Keratinocyte (primary cell): ENCODE results near the gene CCDC3. TPM values are rescaled to one million over a fixed set of nuclear protein-coding genes. Genes with fewer than 3 reads are reported as not detected.

Experiments
- DNase-seq: peaks from one replicate; pipeline ENCODE4 v3.0.0-alpha.2; 2011; ENCODE audit warnings: low read depth, missing footprints, low spot score
- FAIRE-seq: peaks from 2 replicates; lab custom pipeline; 2011; peaks lifted over from hg19 to GRCh38; lab: Jason Lieb, UNC
- H2AFZ ChIP-seq: 2 replicates; pipeline ENCODE4 v1.6.0; 2012; ENCODE audit warnings: low read length, control low read depth, inconsistent platforms; ENCODE audit not compliant: control insufficient read depth
- H3K27ac ChIP-seq: 2 replicates; pipeline ENCODE4 v1.5.1; 2011; ENCODE audit warnings: low read length; ENCODE audit not compliant: control insufficient read depth, insufficient read depth
- H3K27me3 ChIP-seq: 3 replicates; pipeline ENCODE4 v1.6.0; 2011; ENCODE audit warnings: low read length; ENCODE audit not compliant: control insufficient read depth, insufficient read depth; ENCODE audit errors: extremely low read depth
- H3K36me3 ChIP-seq, 2 experiments: 2 replicates in 1 of 2; 3 replicates in 1 of 2; pipeline ENCODE4 v1.5.1; 2011; ENCODE audit warnings: low read length in 2 of 2, mild to moderate bottlenecking in 1 of 2; ENCODE audit not compliant: control insufficient read depth in 2 of 2, insufficient read depth in 2 of 2; ENCODE audit errors: extremely low read depth in 1 of 2
- H3K4me1 ChIP-seq: 3 replicates; pipeline ENCODE4 v1.5.1; 2011; ENCODE audit warnings: low read length; ENCODE audit not compliant: control insufficient read depth, insufficient read depth; ENCODE audit errors: extremely low read depth
- H3K4me2 ChIP-seq: 3 replicates; pipeline ENCODE4 v1.6.0; 2011; ENCODE audit warnings: low read depth, low read length; ENCODE audit not compliant: control insufficient read depth, insufficient read depth; ENCODE audit errors: extremely low read depth
- H3K4me3 ChIP-seq, 3 experiments: fragments of 200-600 bp in 1 of 3; sonication (generic) in 1 of 3; 2 replicates in 2 of 3; 3 replicates in 1 of 3; pipeline ENCODE4 v1.5.1; 2011 to 2016; ENCODE audit warnings: low read length in 3 of 3, mild to moderate bottlenecking in 3 of 3, control low read depth in 2 of 3, inconsistent platforms in 1 of 3, low read depth in 1 of 3, mixed read lengths in 1 of 3, mixed run types in 1 of 3, moderate library complexity in 1 of 3; ENCODE audit not compliant: control insufficient read depth in 2 of 3, insufficient read depth in 2 of 3; ENCODE audit errors: extremely low read depth in 1 of 3
- H3K79me2 ChIP-seq: 2 replicates; pipeline ENCODE4 v1.6.0; 2012; ENCODE audit warnings: low read length; ENCODE audit not compliant: control insufficient read depth, insufficient read depth
- H3K9ac ChIP-seq: 3 replicates; pipeline ENCODE4 v1.6.0; 2011; ENCODE audit warnings: low read length; ENCODE audit not compliant: control insufficient read depth, insufficient read depth; ENCODE audit errors: extremely low read depth
- H3K9me1 ChIP-seq: 3 replicates; pipeline ENCODE4 v1.6.0; 2011; ENCODE audit warnings: low read length; ENCODE audit not compliant: control insufficient read depth, insufficient read depth; ENCODE audit errors: extremely low read depth
- H3K9me3 ChIP-seq: 2 replicates; pipeline ENCODE4 v1.5.1; 2012; ENCODE audit warnings: low read depth, low read length; ENCODE audit not compliant: control insufficient read depth
- H4K20me1 ChIP-seq: 3 replicates; pipeline ENCODE4 v1.6.0; 2011; ENCODE audit warnings: low read length; ENCODE audit not compliant: control insufficient read depth, insufficient read depth; ENCODE audit errors: extremely low read depth
- EZH2 ChIP-seq: IDR thresholded peaks from one replicate; pipeline ENCODE4 v1.6.1; 2012; ENCODE audit warnings: inconsistent platforms, mild to moderate bottlenecking, low read length, moderate library complexity
- dilution Hi-C: fragments of 300-500 bp; cut with MboI; formaldehyde crosslinking; loops from one replicate; pipeline ENCODE4 v1.7.0; 2020; ENCODE audit warnings: low sequenced_read_pairs; ENCODE audit not compliant: extremely low pct_ligation_motif_present
- polyA plus RNA-seq, 5 experiments: library from polyadenylated mRNA; depleted of rRNA in 3 of 5; stranded (reverse) in 3 of 5; stranded (forward) in 1 of 5; unstranded in 1 of 5; fragments of >200 nt; gene quantifications; 1 replicate in 1 of 5; 2 replicates in 3 of 5; 3 replicates in 1 of 5; pipeline versions ENCODE4 v1.2.1 to v1.2.3, GENCODE V29; 2011 to 2012; ENCODE audit warnings: missing spikeins in 2 of 5, low read depth in 1 of 5, low replicate concordance in 1 of 5
- TF ChIP-seq, protein P1 (sequence below), 3 experiments: IDR thresholded peaks in 1 of 3; conservative IDR thresholded peaks in 1 of 3; optimal IDR thresholded peaks in 1 of 3; 2 replicates in 2 of 3; 3 replicates in 1 of 3; pipeline versions ENCODE3 to v1.5.1; 2011; ENCODE audit warnings: low read length in 3 of 3, mild to moderate bottlenecking in 3 of 3, moderate library complexity in 2 of 3, control low read depth in 1 of 3, inconsistent platforms in 1 of 3; ENCODE audit not compliant: insufficient read depth in 2 of 3; ENCODE audit errors: extremely low read depth in 1 of 3

Gene CCDC3
- polyA plus RNA-seq, 1 donor (not counting 4 experiments of a cell fraction or from before 2014, with no cell fraction given) = 0.39 TPM

DNA sequence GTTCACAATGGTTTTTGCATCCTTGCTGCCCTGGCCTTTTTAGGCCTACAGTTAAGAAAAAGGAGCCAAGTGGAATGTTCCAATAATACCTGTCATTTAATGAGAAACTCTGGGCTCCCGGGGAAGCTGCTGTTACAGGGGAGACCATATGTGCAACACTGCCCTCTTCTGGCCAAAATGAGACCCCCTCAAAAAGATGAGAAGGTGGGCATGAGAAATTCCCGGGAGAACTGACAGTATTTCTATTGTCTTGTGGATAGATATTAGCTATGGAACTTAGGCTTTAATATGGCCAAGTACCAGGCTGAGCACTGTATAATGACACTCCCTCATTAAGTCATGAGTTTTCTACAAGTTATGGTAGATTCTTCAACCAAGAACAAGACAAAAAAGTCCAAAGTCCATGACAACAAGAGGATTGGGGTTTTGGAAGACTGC lies 99.4 kb downstream of the CCDC3 start:
- H3K36me3 ChIP-seq = no peaks in the 10 kb centered on the region
- TF ChIP-seq, protein P1, sequence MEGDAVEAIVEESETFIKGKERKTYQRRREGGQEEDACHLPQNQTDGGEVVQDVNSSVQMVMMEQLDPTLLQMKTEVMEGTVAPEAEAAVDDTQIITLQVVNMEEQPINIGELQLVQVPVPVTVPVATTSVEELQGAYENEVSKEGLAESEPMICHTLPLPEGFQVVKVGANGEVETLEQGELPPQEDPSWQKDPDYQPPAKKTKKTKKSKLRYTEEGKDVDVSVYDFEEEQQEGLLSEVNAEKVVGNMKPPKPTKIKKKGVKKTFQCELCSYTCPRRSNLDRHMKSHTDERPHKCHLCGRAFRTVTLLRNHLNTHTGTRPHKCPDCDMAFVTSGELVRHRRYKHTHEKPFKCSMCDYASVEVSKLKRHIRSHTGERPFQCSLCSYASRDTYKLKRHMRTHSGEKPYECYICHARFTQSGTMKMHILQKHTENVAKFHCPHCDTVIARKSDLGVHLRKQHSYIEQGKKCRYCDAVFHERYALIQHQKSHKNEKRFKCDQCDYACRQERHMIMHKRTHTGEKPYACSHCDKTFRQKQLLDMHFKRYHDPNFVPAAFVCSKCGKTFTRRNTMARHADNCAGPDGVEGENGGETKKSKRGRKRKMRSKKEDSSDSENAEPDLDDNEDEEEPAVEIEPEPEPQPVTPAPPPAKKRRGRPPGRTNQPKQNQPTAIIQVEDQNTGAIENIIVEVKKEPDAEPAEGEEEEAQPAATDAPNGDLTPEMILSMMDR (optimal IDR thresholded peaks at IDR 0.05 in 1 of 3, IDR thresholded peaks at IDR 0.05 in 1 of 3, conservative IDR thresholded peaks at IDR 0.05 in 1 of 3; ENCODE audit: extremely low read depth in 1 of 3, insufficient read depth in 2 of 3, low read length in 3 of 3) = peak; percentile 68 to 74 (median 69)
- no peak for TF ChIP-seq EZH2
- peak; percentile 56 for FAIRE-seq
- H3K27ac ChIP-seq = no peak overlapping the region
- H4K20me1 ChIP-seq = no peaks in the 10 kb centered on the region
- H3K9me1 ChIP-seq = no peaks in the 10 kb centered on the region
- no peak overlapping the region for H2AFZ ChIP-seq
- H3K4me2 ChIP-seq = no peak overlapping the region
- H3K79me2 ChIP-seq = no peaks in the 10 kb centered on the region
- H3K27me3 ChIP-seq = no peaks in the 10 kb centered on the region
- peak; percentile 2 for DNase-seq
- H3K4me1 ChIP-seq = no peaks in the 10 kb centered on the region
- no peak overlapping the region for H3K4me3 ChIP-seq
- H3K9me3 ChIP-seq = no peaks in the 10 kb centered on the region
- no peak overlapping the region for H3K9ac ChIP-seq
- dilution Hi-C loops = no loop called here

DNA sequence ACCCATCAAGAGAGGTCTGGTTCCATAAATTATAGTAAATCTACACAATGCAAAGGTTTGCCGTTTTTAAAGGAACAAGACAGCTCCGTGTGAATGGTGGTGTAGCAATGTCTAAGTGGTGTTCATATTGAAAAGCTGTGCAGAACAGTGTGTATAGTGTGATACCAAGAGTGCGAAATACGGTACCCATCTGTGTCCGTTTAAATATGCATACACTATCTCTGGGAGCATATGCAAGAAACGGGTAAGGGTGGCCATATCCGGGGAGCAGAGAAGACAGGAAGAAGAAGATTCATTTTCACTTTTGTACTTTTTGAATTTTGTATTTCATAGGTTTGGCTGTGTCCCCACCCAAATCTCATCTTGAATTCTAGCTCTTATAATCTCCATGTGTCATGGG lies 102.0 kb downstream of the CCDC3 start:
- Histone ChIP-seq H3K27me3 (no peaks in the 10 kb centered on the region), H3K4me2 (no peak overlapping the region), H2AFZ (no peak overlapping the region), H4K20me1 (no peaks in the 10 kb centered on the region), H3K9me1 (no peaks in the 10 kb centered on the region), H3K4me3 (no peak overlapping the region), H3K4me1 (no peaks in the 10 kb centered on the region), H3K9me3 (no peaks in the 10 kb centered on the region), H3K36me3 (no peaks in the 10 kb centered on the region), H3K27ac (no peak overlapping the region), H3K79me2 (no peaks in the 10 kb centered on the region), H3K9ac (no peak overlapping the region)
- DNase-seq = no peak
- dilution Hi-C loops = no loop called here
- TF ChIP-seq, protein P1 (optimal IDR thresholded peaks at IDR 0.05 in 1 of 3, IDR thresholded peaks at IDR 0.05 in 1 of 3, conservative IDR thresholded peaks at IDR 0.05 in 1 of 3; ENCODE audit: extremely low read depth in 1 of 3, insufficient read depth in 2 of 3, low read length in 3 of 3) = no peak
- no peak for TF ChIP-seq EZH2
- no peak for FAIRE-seq
